ENCODE measurements around the gene SMCHD1.

DNA sequence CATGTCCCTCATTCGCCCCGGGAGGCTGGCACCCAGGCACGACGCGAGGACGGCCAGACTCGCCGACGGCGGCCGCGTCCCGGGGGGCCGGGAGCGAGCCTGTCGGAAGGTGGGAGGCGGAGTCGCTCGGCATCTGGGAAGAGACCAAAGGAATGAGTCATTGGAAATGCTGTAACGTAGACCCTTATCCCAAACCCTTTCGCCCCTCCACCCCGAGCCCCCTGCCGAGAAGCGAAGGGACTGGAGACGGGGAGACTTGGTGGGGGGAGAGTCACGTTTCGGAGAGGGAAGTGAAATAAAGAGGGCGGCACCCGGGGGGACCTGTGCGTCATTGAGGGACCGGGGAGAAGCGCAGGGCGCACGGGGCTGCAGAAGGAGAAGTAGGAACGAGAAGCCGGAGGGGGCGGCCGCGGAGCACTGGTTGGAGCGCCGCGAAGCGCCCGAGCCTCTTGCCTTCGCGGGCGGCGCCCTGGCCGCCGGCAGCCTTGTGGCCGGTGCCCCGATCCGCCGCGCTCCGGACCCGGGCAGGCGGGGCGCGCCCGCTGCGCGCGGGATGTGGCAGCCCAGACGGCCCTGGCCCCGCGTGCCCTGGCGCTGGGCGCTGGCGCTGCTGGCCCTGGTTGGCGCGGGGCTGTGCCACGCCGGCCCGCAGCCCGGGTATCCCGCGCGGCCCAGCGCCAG, 191.2 kb downstream of the SMCHD1 start, which contains the start of gene EMILIN2:
- TF ChIP-seq, protein P1, sequence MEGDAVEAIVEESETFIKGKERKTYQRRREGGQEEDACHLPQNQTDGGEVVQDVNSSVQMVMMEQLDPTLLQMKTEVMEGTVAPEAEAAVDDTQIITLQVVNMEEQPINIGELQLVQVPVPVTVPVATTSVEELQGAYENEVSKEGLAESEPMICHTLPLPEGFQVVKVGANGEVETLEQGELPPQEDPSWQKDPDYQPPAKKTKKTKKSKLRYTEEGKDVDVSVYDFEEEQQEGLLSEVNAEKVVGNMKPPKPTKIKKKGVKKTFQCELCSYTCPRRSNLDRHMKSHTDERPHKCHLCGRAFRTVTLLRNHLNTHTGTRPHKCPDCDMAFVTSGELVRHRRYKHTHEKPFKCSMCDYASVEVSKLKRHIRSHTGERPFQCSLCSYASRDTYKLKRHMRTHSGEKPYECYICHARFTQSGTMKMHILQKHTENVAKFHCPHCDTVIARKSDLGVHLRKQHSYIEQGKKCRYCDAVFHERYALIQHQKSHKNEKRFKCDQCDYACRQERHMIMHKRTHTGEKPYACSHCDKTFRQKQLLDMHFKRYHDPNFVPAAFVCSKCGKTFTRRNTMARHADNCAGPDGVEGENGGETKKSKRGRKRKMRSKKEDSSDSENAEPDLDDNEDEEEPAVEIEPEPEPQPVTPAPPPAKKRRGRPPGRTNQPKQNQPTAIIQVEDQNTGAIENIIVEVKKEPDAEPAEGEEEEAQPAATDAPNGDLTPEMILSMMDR (IDR thresholded peaks at IDR 0.05), result no peak
- TF ChIP-seq POLR2A (IDR thresholded peaks at IDR 0.05), result peak in 1 of 2 donors; percentile 50

Data from uterus (tissue), 2 donors.